ENCODE measurements around the gene IL31RA.

The IL31RA gene

DNA sequence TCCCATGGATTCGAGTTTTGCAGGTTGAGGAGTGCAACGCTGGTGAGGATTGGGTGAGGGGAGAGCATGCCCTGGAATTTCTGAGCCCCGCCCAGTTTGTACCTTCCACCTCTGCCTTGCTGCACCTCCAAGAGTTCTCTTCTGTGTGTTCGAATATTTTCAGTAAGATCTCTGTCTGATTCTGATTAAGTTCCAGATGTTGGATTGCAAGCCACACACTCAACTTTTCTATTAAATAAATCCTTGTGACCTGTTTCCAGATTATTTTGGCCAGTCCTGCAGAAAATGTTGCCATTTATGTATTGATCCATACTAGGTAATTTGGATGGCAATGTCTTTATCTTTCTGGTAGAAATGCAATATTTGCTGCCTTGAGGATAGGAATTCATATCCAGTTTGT, 54.1 kb downstream of the IL31RA start:
- FAIRE-seq (no peak), DNase-seq (ENCODE audit: insufficient read length) (no peak)
- no peak for TF ChIP-seq POLR2A (IDR thresholded peaks at IDR 0.05; ENCODE audit: low read depth, low read length)

DNA sequence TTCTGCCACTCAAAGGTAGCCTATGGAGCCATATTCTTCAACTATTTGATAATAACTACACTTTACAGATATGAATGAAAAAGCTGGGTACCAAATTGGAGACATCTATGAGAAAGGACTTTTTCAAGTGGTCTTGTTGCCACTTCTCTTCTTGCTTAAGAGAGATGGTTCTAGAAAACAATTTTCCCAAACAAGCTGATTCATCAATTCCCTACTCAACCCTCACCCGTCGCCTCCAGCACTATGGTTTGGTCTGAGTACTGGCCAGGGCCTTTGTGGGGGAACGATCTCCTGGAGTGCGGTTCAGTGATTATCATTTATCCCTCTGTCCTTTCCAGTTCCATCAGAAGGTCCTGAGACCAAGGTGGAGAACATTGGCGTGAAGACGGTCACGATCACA, 56.8 kb downstream of the IL31RA start:
- TF ChIP-seq POLR2AphosphoS5 (IDR thresholded peaks at IDR 0.05; ENCODE audit: low read depth, low read length) = no peak
- DNase-seq (ENCODE audit: insufficient read length) = no peak
- FAIRE-seq = no peak

GRCh38 chr5:55908804-55909203, 57.6 kb downstream of the IL31RA start:
- FAIRE-seq (no peak), DNase-seq (ENCODE audit: insufficient read length) (no peak)
- TF ChIP-seq TAF1 (IDR thresholded peaks at IDR 0.05; ENCODE audit: borderline replicate concordance, low read depth, low read length) (no peak), POLR2AphosphoS5 (IDR thresholded peaks at IDR 0.05; ENCODE audit: low read depth, low read length) (no peak), POLR2A (IDR thresholded peaks at IDR 0.05; ENCODE audit: low read depth, low read length) (no peak)

GRCh38 chr5:55911784-55912653, 60.9 kb downstream of the IL31RA start:
- TF ChIP-seq POLR2AphosphoS5 (IDR thresholded peaks at IDR 0.05; ENCODE audit: low read depth, low read length) = no peak
- TF ChIP-seq POLR2A (IDR thresholded peaks at IDR 0.05; ENCODE audit: low read depth, low read length) = no peak
- no peak for TF ChIP-seq TAF1 (IDR thresholded peaks at IDR 0.05; ENCODE audit: borderline replicate concordance, low read depth, low read length)
- no peak for FAIRE-seq

DNA sequence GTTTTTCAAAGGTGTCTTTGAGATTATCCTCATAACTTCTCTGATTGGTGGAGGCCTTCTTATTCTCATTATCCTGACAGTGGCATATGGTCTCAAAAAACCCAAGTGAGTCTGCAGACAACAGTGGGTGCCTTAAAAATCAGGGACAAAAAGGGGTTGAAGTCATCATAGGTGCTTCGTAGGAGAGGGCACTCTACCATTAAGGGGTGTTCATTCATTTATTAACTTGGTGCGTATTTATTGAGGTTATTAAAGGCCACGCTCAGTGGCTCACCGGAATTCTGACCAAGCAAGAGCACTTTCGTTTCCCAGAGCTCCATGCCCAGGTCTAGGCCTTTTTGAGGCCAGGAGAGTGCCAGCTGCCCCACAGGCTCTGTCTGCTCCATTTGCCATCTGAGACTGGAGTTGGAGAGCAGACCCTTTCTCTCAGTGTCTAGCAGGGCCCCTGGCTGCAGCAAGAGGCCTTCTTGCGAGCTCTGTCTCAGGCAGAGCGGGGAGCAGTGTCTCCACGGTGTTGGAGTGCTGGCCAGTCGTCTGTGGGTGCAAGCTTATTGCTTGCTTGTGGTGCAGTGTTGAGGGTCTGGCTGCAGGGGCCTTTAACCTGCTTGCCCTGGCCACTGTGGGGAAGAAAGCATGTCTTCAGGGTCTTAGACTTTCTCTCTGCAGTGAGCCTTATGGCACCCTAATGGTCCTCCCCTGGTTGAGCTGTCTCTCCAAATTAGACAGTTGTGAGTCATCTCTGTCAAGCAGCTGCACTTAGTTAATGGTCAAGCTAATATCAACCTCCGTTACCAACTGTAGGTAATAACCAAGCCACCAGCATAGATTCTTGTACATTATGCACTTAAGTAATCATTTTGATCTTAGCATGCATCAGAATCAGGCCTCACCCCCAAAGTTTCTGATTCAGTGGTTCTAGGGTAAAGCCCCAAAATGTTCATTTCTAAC, 62.6 kb downstream of the IL31RA start:
- TF ChIP-seq POLR2AphosphoS5 (IDR thresholded peaks at IDR 0.05; ENCODE audit: low read depth, low read length) (no peak), TAF1 (IDR thresholded peaks at IDR 0.05; ENCODE audit: borderline replicate concordance, low read depth, low read length) (no peak), POLR2A (IDR thresholded peaks at IDR 0.05; ENCODE audit: low read depth, low read length) (no peak)
- FAIRE-seq = peak; percentile 64

More at GRCh38 chr5:55911784-55912653, 60.9 kb downstream of the IL31RA start:
- no peak for DNase-seq (ENCODE audit: insufficient read length)

GRCh38 chr5:55914971-55915370, 63.8 kb downstream of the IL31RA start:
- TF ChIP-seq POLR2AphosphoS5 (IDR thresholded peaks at IDR 0.05; ENCODE audit: low read depth, low read length) (no peak), TAF1 (IDR thresholded peaks at IDR 0.05; ENCODE audit: borderline replicate concordance, low read depth, low read length) (no peak), POLR2A (IDR thresholded peaks at IDR 0.05; ENCODE audit: low read depth, low read length) (no peak)
- DNase-seq (ENCODE audit: insufficient read length) (no peak), FAIRE-seq (no peak)

More for the DNA sequence above, 62.6 kb downstream of the IL31RA start:
- no peak for DNase-seq (ENCODE audit: insufficient read length)

DNA sequence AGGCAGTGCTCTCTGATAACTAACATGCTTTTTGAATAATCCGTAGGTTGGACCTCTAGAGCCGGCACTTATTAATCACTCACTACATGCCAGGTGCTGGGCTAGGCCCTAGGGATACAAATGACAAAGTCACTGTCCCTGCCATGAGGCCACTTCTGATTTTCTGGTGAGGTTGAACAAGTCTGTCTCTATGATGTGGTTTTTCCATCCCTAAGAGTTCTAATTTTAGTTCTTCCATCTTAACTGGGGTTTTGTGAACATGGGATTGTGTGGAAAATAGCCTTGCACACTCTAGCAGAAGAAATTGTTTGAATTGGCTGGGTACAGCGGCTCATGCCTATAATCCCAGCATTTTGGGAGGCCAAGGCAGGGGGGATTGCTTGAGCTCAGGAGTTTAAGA, 64.6 kb downstream of the IL31RA start:
- FAIRE-seq (no peak), DNase-seq (ENCODE audit: insufficient read length) (no peak)
- TF ChIP-seq POLR2A (IDR thresholded peaks at IDR 0.05; ENCODE audit: low read depth, low read length) = no peak
- no peak for TF ChIP-seq POLR2AphosphoS5 (IDR thresholded peaks at IDR 0.05; ENCODE audit: low read depth, low read length)
- TF ChIP-seq TAF1 (IDR thresholded peaks at IDR 0.05; ENCODE audit: borderline replicate concordance, low read depth, low read length) = no peak

- DNase-seq (ENCODE audit: insufficient read length) = no peak
- TF ChIP-seq TAF1 (IDR thresholded peaks at IDR 0.05; ENCODE audit: borderline replicate concordance, low read depth, low read length) (no peak), POLR2AphosphoS5 (IDR thresholded peaks at IDR 0.05; ENCODE audit: low read depth, low read length) (no peak), POLR2A (IDR thresholded peaks at IDR 0.05; ENCODE audit: low read depth, low read length) (no peak)
- FAIRE-seq = no peak
Measured at GRCh38 chr5:55916986-55917385, 65.8 kb downstream of the IL31RA start.

DNA sequence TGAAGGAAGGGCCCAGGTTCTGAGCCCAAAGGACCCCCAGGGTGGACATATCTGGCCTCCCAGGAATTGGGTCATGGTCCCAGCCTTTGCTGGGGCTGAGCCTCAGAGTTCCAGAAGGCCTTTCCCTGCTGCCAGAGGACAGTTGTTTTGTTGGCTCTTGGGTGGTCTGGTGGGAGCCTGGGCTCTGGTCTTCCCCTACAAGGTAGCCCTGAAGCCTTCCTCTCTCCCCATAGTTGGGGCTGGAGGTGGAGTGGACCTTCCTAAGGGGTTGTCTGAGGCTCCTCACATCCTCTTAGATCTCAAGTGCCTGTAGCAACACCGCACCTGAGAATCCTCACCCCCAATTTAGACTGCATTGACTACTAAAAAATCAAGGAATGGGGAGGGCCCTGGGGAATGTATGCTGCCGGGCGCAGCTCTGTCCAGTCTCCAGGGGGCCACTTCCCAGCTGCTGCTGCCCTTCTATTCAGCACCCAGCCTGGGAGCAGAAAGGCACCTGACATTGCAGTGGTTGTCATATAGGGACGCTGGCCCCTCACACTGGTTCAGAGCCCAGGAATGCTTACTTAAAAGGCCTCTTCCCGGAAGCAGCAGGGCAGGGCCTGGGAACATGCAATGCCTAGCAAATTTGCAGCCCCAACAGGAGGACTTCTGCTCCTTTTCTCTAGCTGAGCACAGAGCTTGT, 66.4 kb downstream of the IL31RA start:
- no peak for DNase-seq (ENCODE audit: insufficient read length)
- no peak for FAIRE-seq
- TF ChIP-seq POLR2AphosphoS5 (IDR thresholded peaks at IDR 0.05; ENCODE audit: low read depth, low read length) = no peak
- no peak for TF ChIP-seq POLR2A (IDR thresholded peaks at IDR 0.05; ENCODE audit: low read depth, low read length)
- no peak for TF ChIP-seq TAF1 (IDR thresholded peaks at IDR 0.05; ENCODE audit: borderline replicate concordance, low read depth, low read length)

- TF ChIP-seq POLR2A (IDR thresholded peaks at IDR 0.05; ENCODE audit: low read depth, low read length) (no peak), TAF1 (IDR thresholded peaks at IDR 0.05; ENCODE audit: borderline replicate concordance, low read depth, low read length) (no peak), POLR2AphosphoS5 (IDR thresholded peaks at IDR 0.05; ENCODE audit: low read depth, low read length) (no peak)
- FAIRE-seq = no peak
Measured at GRCh38 chr5:55918087-55919035, 67.2 kb downstream of the IL31RA start.

More at GRCh38 chr5:55918087-55919035, 67.2 kb downstream of the IL31RA start:
- no peak for DNase-seq (ENCODE audit: insufficient read length)
